OCI-LY7 (cell line): ENCODE results near the gene MEP1B.

Source experiments
- EZH2phosphoT487 ChIP-seq: fragments of 200-600 bp; sonication (generic); IDR thresholded peaks from 2 replicates; pipeline ENCODE4 v1.6.1; 2018; ENCODE audit warnings: low read depth, borderline replicate concordance, mild to moderate bottlenecking, mixed run types, antibody characterized with exemption, low read length, moderate library complexity, mixed read lengths
- TF ChIP-seq, protein P1 (sequence below): fragments of 200-600 bp; sonication (generic); conservative IDR thresholded peaks from 2 replicates; pipeline ENCODE4 v1.5.1; 2014; ENCODE audit warnings: mild to moderate bottlenecking, antibody characterized with exemption, low read length, moderate library complexity, mixed read lengths

DNA sequence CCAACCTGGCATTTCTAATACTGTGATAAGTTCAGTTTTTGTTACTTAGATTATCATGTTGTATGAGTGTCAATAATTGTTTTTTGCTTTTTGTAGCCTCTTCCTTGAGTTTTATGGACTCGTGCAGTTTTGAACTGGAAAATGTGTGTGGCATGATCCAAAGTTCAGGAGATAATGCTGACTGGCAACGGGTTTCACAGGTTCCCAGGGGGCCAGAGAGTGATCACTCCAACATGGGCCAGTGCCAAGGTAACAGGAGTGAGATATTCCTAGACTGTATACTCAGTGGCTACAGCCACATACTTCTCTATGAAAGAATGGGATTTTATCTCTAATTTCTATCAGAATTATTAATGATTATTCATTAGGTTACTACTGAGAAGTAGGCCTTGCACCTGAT, 18.2 kb downstream of the MEP1B start:
- TF ChIP-seq, protein P1, sequence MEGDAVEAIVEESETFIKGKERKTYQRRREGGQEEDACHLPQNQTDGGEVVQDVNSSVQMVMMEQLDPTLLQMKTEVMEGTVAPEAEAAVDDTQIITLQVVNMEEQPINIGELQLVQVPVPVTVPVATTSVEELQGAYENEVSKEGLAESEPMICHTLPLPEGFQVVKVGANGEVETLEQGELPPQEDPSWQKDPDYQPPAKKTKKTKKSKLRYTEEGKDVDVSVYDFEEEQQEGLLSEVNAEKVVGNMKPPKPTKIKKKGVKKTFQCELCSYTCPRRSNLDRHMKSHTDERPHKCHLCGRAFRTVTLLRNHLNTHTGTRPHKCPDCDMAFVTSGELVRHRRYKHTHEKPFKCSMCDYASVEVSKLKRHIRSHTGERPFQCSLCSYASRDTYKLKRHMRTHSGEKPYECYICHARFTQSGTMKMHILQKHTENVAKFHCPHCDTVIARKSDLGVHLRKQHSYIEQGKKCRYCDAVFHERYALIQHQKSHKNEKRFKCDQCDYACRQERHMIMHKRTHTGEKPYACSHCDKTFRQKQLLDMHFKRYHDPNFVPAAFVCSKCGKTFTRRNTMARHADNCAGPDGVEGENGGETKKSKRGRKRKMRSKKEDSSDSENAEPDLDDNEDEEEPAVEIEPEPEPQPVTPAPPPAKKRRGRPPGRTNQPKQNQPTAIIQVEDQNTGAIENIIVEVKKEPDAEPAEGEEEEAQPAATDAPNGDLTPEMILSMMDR: no peak
- no peak for TF ChIP-seq EZH2phosphoT487
